ENCODE results near the gene RAPGEF1.
A peak's percentile ranks its signal among the peaks of the same experiment; 100 is the strongest.

Gene RAPGEF1

GRCh38 chr9:131734165-131734610 lies 5.7 kb downstream of the RAPGEF1 start:
- no peak overlapping the region for H3K4me3 ChIP-seq (ENCODE audit: low read depth, low read length)
- DNase-seq (ENCODE audit: low read depth, low spot score): no peak
- CTCF ChIA-PET: interaction anchor here (1.2 to 24.2 kb wide), 6 partner anchors 8 to 396 kb away, joined by 3 to 556 read pairs (median 6); no protein-coding TSS in a partner anchor
- POLR2A ChIA-PET: interaction anchor here (1.3 kb wide), 1 partner anchor 10 kb away, joined by 3 read pairs; no protein-coding TSS in a partner anchor
- TF ChIP-seq, protein P1, sequence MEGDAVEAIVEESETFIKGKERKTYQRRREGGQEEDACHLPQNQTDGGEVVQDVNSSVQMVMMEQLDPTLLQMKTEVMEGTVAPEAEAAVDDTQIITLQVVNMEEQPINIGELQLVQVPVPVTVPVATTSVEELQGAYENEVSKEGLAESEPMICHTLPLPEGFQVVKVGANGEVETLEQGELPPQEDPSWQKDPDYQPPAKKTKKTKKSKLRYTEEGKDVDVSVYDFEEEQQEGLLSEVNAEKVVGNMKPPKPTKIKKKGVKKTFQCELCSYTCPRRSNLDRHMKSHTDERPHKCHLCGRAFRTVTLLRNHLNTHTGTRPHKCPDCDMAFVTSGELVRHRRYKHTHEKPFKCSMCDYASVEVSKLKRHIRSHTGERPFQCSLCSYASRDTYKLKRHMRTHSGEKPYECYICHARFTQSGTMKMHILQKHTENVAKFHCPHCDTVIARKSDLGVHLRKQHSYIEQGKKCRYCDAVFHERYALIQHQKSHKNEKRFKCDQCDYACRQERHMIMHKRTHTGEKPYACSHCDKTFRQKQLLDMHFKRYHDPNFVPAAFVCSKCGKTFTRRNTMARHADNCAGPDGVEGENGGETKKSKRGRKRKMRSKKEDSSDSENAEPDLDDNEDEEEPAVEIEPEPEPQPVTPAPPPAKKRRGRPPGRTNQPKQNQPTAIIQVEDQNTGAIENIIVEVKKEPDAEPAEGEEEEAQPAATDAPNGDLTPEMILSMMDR (IDR thresholded peaks at IDR 0.05; ENCODE audit: insufficient read depth, low read length, missing control alignments): no peak

- ChIA-PET POLR2A (interaction anchor here (0.7 to 1.3 kb wide), 3 partner anchors 9 to 106 kb away, joined by 3 read pairs; no protein-coding TSS in a partner anchor), CTCF (interaction anchor here (1.2 to 24.2 kb wide), 7 partner anchors 9 to 395 kb away, joined by 3 to 556 read pairs (median 5); no protein-coding TSS in a partner anchor)
- H3K4me3 ChIP-seq (ENCODE audit: low read depth, low read length): no peak overlapping the region
- DNase-seq (ENCODE audit: low read depth, low spot score): peak; percentile 87
- TF ChIP-seq, protein P1 (IDR thresholded peaks at IDR 0.05; ENCODE audit: insufficient read depth, low read length, missing control alignments): no peak
These were observed 6.3 kb downstream of the RAPGEF1 start for GRCh38 chr9:131733541-131734061.

GRCh38 chr9:131732636-131733289 lies 7.1 kb downstream of the RAPGEF1 start:
- TF ChIP-seq, protein P1 (IDR thresholded peaks at IDR 0.05; ENCODE audit: insufficient read depth, low read length, missing control alignments): no peak
- ChIA-PET CTCF (interaction anchor here (1.4 to 24.2 kb wide), 11 partner anchors 7 to 394 kb away, joined by 3 to 556 read pairs (median 6); partner anchors contain the start of gene RAPGEF1), POLR2A (interaction anchor here (0.6 to 0.7 kb wide), 2 partner anchors 75 to 318 kb away, joined by 3 read pairs; no protein-coding TSS in a partner anchor)
- DNase-seq (ENCODE audit: low read depth, low spot score): no peak
- no peak overlapping the region for H3K4me3 ChIP-seq (ENCODE audit: low read depth, low read length)

- TF ChIP-seq, protein P1 (IDR thresholded peaks at IDR 0.05; ENCODE audit: insufficient read depth, low read length, missing control alignments): no peak
- no peak for DNase-seq (ENCODE audit: low read depth, low spot score)
- CTCF ChIA-PET: interaction anchor here (1.5 to 24.2 kb wide), 9 partner anchors 8 to 139 kb away, joined by 3 to 556 read pairs (median 6); partner anchors contain the start of gene RAPGEF1
- POLR2A ChIA-PET: interaction anchor here (0.6 to 1.1 kb wide), 3 partner anchors 54 to 319 kb away, joined by 3 to 4 read pairs (median 3); no protein-coding TSS in a partner anchor
- H3K4me3 ChIP-seq (ENCODE audit: low read depth, low read length): no peak overlapping the region
These were observed 7.8 kb downstream of the RAPGEF1 start for GRCh38 chr9:131732061-131732526.

DNA sequence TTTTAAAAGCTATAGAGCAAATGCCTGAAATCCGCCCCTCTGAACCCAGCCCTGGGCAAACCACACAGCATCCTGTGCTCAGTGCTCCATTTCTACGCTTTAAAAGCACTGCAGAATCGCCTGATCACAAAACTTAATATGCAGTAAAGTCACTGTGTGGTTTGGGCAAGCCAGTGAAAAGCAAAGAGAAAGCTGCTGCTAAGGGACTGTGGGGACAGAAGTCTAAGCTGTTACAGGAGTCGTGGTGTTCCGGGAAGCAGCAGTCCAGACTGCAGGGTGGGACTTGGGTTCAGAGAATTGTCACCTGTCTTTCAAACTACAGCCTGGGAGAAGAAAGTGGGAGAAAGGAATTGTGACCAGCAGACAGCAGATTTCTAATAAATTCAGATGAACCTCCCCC lies 8.2 kb downstream of the RAPGEF1 start:
- no peak overlapping the region for H3K4me3 ChIP-seq (ENCODE audit: low read depth, low read length)
- CTCF ChIA-PET: interaction anchor here (1.5 to 24.2 kb wide), 7 partner anchors 8 to 138 kb away, joined by 3 to 556 read pairs (median 6); partner anchors contain the start of gene RAPGEF1
- TF ChIP-seq, protein P1 (IDR thresholded peaks at IDR 0.05; ENCODE audit: insufficient read depth, low read length, missing control alignments): no peak
- POLR2A ChIA-PET: interaction anchor here (1.1 kb wide), 1 partner anchor 53 kb away, joined by 4 read pairs; no protein-coding TSS in a partner anchor
- DNase-seq (ENCODE audit: low read depth, low spot score): no peak
